Muscle layer of colon (tissue), 2 donors: Measurements from ENCODE around the gene TPM4.
"Not testable (repeated sequence)": the region's sequence is repeated elsewhere in the genome, so short reads cannot be mapped to it uniquely, and the experiment has no call there.

Experiments used
- H3K27ac ChIP-seq: one replicate; pipeline ENCODE4 v1.7.0; 2013; ENCODE audit warnings: low read depth, mild to moderate bottlenecking, low read length, moderate library complexity
- H3K27me3 ChIP-seq, 2 donors: one replicate each; pipeline ENCODE4 v1.7.0; 2013; ENCODE audit warnings: low read length in 2 of 2, mild to moderate bottlenecking in 2 of 2; ENCODE audit not compliant: insufficient read depth in 2 of 2, control insufficient read depth in 1 of 2
- H3K36me3 ChIP-seq: one replicate; pipeline ENCODE4 v1.7.0; 2013; ENCODE audit warnings: mild to moderate bottlenecking, low read length; ENCODE audit not compliant: insufficient read depth
- H3K4me1 ChIP-seq: one replicate; pipeline ENCODE4 v1.7.0; 2013; ENCODE audit warnings: mild to moderate bottlenecking, low read length; ENCODE audit not compliant: insufficient read depth
- H3K4me3 ChIP-seq, 2 donors: one replicate each; pipeline ENCODE4 v1.7.0; 2013; ENCODE audit warnings: low read length in 2 of 2, low read depth in 1 of 2, mild to moderate bottlenecking in 1 of 2, moderate library complexity in 1 of 2
- H3K9ac ChIP-seq: one replicate; pipeline ENCODE4 v1.7.0; 2013; ENCODE audit warnings: low read length
- H3K9me3 ChIP-seq: one replicate; pipeline ENCODE4 v1.7.0; 2013; ENCODE audit warnings: mild to moderate bottlenecking, low read length
- donor health status: abdominal sarcoma.
- donor health status: Adenocarcinoma of cecum.

The TPM4 gene

DNA sequence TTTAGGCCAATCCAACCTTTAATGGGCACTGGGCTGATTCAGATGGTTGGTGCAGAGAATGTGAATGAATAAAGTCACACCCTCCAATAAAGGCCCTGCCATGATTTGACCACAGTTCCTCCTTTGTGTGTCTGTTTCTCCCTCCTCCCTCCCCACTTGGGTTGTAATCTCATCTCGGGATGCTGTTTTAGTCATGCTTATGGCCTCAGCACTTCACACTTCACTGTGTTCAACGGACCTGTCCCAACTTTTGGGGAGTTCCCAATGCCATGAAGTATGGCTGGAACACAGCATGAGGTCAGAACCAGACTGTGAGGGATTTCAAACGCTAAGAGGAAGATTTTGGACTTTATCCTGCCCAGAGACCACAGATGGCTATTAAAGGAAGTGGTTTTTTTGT lies 29.8 kb downstream of the TPM4 start:
- no peaks in the 10 kb centered on the region for H3K9me3 ChIP-seq
- H3K27ac ChIP-seq: no peak overlapping the region
- H3K9ac ChIP-seq: no peak overlapping the region
- no peak overlapping the region for H3K4me3 ChIP-seq
- H3K4me1 ChIP-seq: no peaks in the 10 kb centered on the region
- H3K36me3 ChIP-seq: peaks cover 24% of the 10 kb centered on the region
- no peaks in the 10 kb centered on the region for H3K27me3 ChIP-seq

DNA sequence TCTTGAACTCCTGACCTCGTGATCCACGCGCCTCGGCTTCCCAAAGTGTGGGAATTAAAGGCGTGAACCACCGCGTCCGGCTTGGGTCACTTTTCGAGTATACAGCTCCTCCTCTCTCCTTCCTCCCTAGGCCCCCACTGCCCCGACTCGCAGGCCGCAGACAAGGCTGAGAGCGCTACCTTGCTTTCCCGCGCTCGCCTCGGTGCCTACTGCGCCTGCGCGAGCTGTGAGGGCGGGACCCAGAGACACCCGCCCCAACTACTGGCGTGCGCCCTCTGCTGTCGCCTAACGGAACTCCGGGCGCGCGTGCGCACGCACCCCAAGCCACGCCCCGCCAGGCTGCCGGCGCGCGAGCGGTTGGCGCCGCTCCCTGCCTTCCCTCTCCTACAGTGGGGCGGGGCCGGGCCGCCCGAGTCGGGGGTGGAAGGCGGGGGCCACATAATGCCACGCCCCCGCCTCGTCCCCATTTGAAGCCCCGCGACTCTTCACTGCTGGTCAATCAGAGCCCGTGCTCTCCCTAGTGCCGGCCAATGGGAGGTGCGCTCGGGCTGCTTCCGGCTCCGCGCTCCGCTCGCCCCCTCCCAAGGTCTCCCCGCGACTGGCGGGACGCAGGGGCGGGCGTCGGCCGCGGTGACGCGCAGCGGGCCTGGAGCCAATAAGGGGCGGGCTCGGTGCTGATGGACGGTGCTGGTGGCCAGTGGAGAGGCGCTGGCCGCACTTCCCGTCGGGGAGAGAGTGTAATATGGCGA lies 35.0 kb downstream of the TPM4 start, which contains the start of gene RAB8A:
TSS of gene RAB8A (plus strand) at position 730 of the 749 bp plus-strand sequence. CDS start at position 743, 13 bp downstream.
- H3K9me3 ChIP-seq: no peaks in the 10 kb centered on the region
- no peaks in the 10 kb centered on the region for H3K27me3 ChIP-seq
- no peaks in the 10 kb centered on the region for H3K36me3 ChIP-seq
- peak within 1 kb of the TSS; percentile 87 to 97 for H3K4me3 ChIP-seq
- peak within 1 kb of the TSS; percentile 100 for H3K27ac ChIP-seq
- H3K4me1 ChIP-seq: peaks cover 30% of the 10 kb centered on the region
- peak within 1 kb of the TSS; percentile 86 for H3K9ac ChIP-seq

DNA sequence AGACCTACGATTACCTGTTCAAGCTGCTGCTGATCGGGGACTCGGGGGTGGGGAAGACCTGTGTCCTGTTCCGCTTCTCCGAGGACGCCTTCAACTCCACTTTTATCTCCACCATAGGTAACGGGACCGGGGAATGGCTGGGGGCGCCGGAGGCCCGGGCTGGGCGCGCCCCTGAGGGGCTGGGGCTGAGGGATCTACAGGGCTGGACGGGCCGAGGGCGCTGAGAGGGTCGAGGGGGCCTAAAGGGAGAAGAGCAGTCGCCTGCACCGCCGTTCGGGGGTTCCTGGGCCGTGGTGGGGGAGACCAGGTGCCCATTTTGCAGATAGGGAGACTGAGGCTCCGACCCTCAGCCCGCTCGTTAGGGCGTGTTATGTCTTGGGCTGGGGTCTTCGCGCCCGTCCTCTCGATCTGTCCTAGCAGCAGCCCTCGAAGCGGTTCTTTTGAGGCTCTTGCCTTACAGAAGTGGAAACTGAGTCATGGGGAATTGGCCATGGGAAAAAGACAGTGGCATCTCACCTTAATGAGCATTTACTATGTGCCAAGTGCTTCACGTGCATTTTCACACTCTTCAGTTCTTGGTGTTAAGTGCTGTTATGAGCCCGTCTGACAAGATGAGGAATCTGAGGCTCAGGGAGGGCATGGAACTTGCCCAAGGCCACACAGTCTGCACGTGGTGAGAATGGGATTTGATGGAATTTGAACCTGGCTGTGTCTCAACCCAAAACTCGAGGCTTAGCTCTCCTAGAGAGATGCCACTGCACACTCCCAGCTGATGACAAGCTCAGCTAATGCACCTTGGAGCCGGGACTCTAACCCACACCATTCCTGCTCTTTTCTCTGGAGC lies 35.8 kb downstream of the TPM4 start:
- Histone ChIP-seq H3K9ac (peak overlapping the region; percentile 86), H3K36me3 (no peaks in the 10 kb centered on the region), H3K4me1 (peaks cover 30% of the 10 kb centered on the region), H3K27ac (peak overlapping the region; percentile 100), H3K9me3 (no peaks in the 10 kb centered on the region), H3K27me3 (no peaks in the 10 kb centered on the region), H3K4me3 (peak overlapping the region; percentile 87 to 97)

DNA sequence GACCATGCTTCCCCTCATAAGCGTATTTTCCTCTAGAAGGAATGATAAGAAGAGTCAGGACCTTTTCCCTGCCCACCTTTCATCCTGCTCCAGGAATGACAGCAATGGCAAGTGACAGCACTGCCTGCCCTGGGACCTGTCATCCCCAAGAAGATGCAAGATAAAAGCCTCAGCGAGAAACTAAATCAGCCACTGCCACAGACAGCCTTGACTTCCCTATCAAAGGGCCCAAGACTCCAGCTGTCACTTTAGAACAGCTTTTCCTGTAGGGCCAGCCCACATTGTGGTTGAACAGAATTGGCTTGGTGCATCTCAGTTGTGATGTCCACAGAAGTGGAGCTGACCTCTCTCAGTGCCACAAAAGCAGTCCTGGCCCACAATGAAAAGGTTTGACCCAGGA lies 36.5 kb downstream of the TPM4 start:
- peaks cover 30% of the 10 kb centered on the region for H3K4me1 ChIP-seq
- H3K9ac ChIP-seq: no peak overlapping the region
- no peak overlapping the region for H3K27ac ChIP-seq

DNA sequence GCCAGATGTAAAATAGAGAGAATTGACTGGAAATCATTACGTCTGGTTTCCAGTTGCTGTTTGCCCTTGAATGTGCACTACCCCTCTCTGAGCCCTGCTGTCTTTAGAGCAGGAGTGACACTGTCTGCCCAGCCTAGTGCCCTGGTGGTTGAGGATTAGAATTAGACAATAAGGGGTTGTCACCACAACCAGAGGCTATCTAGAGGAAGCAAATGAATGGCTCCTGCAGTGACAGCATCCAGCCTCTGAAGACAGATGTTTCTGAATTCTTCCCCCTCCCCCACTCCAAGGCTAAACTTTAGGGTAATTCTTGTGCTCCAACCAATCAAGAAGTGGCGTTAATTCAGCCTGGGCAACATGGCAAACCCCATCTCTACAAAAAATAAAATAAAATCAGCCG lies 37.4 kb downstream of the TPM4 start:
- H3K4me1 ChIP-seq: peaks cover 30% of the 10 kb centered on the region
- no peak overlapping the region for H3K9ac ChIP-seq
- no peaks in the 10 kb centered on the region for H3K27me3 ChIP-seq
- no peaks in the 10 kb centered on the region for H3K9me3 ChIP-seq
- H3K4me3 ChIP-seq: no peak overlapping the region
- no peak overlapping the region for H3K27ac ChIP-seq
- peaks cover 12% of the 10 kb centered on the region for H3K36me3 ChIP-seq

More for the DNA sequence above, 36.5 kb downstream of the TPM4 start:
- no peaks in the 10 kb centered on the region for H3K9me3 ChIP-seq
- no peaks in the 10 kb centered on the region for H3K27me3 ChIP-seq
- peak overlapping the region; percentile 87 to 97 for H3K4me3 ChIP-seq
- peaks cover 2% of the 10 kb centered on the region for H3K36me3 ChIP-seq

DNA sequence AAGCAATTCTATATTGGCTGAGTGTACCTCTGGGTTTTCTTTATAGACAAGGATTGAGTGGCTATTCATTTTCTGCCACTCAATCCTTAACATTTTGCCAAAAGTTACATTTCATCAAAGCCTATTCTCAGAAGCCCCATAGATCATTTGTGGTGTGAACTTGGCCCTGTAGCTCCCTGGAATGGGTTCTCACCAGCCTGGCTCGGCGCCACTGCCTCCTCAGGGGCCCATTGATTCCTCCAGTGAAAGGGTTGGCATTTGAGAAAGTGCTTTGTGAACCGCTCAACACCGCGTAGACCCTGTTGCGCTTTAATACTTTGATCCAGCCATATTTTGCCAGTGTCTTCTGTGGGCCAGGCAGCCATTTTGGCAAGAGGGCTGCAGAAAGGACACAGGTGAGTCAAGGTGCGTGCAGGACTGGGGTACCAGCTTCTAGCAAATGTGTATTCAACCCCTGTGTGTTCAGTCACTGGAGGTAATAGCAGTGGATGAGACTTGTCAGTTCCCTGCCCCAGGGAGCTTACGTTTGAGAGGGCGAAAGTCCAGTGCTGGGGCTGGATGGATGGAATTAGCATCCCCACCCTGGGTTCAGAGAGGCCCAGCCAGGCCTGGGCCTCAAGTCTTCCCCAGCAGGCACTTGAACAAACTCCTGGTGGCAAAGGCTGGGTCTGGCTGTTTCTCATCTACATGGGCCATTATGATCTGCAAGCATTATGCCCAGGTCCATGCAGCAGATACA lies 39.2 kb downstream of the TPM4 start:
- H3K36me3 ChIP-seq: peaks cover 27% of the 10 kb centered on the region
- no peaks in the 10 kb centered on the region for H3K9me3 ChIP-seq
- no peak overlapping the region for H3K9ac ChIP-seq
- no peak overlapping the region for H3K4me3 ChIP-seq
- H3K27ac ChIP-seq: no peak overlapping the region
- H3K27me3 ChIP-seq: no peaks in the 10 kb centered on the region
- peaks cover 30% of the 10 kb centered on the region for H3K4me1 ChIP-seq

DNA sequence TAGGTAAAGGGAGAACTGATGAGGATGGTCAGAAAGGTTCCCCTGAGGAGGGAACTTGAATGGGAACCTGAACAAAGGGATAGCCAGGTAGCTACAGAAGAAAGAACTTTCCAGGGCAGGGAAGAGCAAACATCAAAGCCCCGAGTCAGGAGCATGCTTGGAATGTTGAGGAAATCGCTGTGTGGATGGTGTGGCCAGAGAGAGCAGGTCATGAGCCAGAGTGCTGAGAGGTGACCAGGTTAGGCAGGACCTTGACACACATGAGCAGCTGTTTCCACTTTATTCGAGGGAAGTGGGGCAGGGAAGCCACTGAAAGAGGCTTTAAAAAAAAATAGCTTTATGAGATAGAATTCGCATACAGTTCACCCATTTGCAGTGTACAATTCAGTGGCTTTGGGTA lies 39.8 kb downstream of the TPM4 start:
- Histone ChIP-seq H3K27ac (no peak overlapping the region), H3K9ac (no peak overlapping the region), H3K27me3 (no peaks in the 10 kb centered on the region), H3K4me1 (peaks cover 30% of the 10 kb centered on the region), H3K36me3 (peaks cover 27% of the 10 kb centered on the region), H3K9me3 (no peaks in the 10 kb centered on the region), H3K4me3 (no peak overlapping the region)

DNA sequence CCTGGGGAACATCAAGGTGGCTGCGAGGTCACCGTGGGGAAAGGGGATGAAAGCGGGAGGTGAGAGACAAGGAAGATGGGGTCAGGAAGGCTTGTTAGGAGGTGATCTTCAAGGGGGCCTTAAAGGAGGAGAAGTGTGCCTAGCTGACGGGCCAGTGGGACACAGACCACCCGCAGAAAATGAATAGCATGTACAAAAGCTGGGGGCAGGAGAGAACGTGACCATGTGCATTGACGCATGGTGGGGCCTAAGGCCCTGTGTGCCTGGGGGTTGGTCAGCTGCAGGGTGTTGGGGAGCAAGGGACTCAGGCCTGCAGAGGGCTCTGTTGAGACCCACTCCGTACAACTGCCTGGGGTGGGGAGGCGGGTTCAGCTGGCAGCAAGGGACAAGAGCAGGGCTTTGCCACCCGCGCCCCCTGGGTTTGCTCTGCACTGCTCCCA lies 41.3 kb downstream of the TPM4 start:
- Histone ChIP-seq H3K36me3 (peaks cover 43% of the 10 kb centered on the region), H3K9me3 (no peaks in the 10 kb centered on the region), H3K27me3 (no peaks in the 10 kb centered on the region), H3K27ac (no peak overlapping the region), H3K9ac (no peak overlapping the region), H3K4me3 (no peak overlapping the region), H3K4me1 (peaks cover 25% of the 10 kb centered on the region)

DNA sequence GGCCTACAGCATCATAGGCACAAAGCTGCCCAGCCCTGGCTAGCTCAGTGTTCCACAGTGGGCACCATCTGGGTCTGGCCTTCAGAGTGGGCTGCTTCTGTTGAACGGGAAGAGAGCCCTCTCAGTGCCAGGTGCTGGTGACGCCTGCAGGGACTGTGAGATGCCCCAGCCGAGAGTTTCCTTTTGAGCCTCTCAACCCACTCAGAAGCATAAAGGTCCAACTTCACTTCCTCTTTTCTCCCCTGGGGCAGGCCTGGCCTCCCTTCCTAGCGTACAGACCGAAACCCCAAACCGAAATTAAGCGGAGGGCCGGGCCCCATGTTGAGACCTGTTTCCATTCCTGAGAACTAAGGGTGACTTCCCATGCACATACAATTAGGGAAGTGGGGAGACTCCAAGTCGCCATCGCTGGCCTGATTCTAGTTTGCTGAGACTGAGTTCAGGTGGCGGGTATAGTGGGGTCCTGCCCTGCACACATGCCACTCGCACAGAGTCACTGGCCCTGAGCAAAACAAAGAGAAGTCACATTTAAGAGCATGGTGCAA lies 42.3 kb downstream of the TPM4 start:
- Histone ChIP-seq H3K36me3 (peaks cover 48% of the 10 kb centered on the region), H3K27me3 (no peaks in the 10 kb centered on the region), H3K9me3 (no peaks in the 10 kb centered on the region), H3K9ac (no peak overlapping the region), H3K4me1 (peaks cover 19% of the 10 kb centered on the region), H3K27ac (no peak overlapping the region), H3K4me3 (no peak overlapping the region)

DNA sequence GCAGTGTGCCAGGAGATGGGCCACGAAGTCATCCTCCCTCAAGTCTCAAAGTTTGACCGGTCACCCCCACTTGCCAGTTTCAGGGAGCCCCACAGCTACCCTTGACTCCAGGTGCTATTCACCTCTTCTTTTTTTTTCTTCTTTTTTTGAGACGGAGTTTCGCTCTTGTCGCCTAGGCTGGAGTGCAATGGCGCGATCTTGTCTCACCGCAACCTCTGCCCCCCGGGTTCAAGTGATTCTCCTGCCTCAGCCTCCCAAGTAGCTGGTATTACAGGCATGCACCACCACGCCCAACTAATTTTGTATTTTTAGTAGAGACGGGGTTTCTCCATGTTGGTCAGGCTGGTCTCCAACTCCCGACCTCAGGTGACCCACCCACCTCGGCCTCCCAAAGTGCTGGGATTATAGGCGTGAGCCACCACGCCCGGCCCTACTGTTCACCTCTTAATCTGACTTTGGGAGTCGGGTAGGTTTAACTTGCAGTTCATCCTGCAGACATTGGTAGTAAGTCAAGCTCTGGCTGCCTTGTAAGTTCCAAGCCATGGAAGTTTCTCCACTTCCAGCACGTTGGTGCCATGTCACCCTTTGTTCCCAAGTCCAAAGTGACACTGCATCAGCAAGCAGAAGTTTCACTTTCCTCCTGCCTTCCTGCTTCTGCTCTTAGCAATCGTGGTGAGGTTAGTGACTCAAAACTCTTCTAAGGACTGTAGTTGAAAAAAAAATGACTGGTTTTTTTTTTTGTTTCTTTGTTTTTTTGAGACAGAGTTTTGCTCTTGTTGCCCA lies 43.0 kb downstream of the TPM4 start:
- not testable (repeated sequence) for H3K4me3 ChIP-seq, H3K9ac ChIP-seq, H3K27me3 ChIP-seq, H3K27ac ChIP-seq, H3K9me3 ChIP-seq
- Histone ChIP-seq H3K36me3 (peaks cover 52% of the 10 kb centered on the region), H3K4me1 (peaks cover 15% of the 10 kb centered on the region)
